ENCODE data around the gene ZNF575. TPM values are rescaled to one million over a fixed set of nuclear protein-coding genes. Genes with fewer than 3 reads are reported as not detected.
"Not testable (repeated sequence)": the region's sequence is repeated elsewhere in the genome, so short reads cannot be mapped to it uniquely, and the experiment has no call there.

ZNF575 gene
- total and polyA plus RNA-seq, 2 donors (not counting 3 experiments of a cell fraction or from before 2014, with no cell fraction given) = 0.57 to 3.0 TPM

GRCh38 chr19:43523696-43524095, 9.3 kb upstream of the ZNF575 start:
- H4K20me1 ChIP-seq (replicated peaks; ENCODE audit: control insufficient read depth, extremely low read depth, insufficient read depth, low read length); DNase-seq (ENCODE audit: low read depth, low spot score); BruUV-seq (replicated peaks); H3K4me2 ChIP-seq (ENCODE audit: insufficient read depth, low read length); H3K4me3 ChIP-seq (replicated peaks in 1 of 3; ENCODE audit: insufficient read depth in 1 of 3, low read depth in 1 of 3, low read length in 3 of 3); H3K9me3 ChIP-seq (replicated peaks; ENCODE audit: control insufficient read depth, insufficient read depth, low read length); H3K27me3 ChIP-seq (ENCODE audit: control insufficient read depth in 2 of 2, insufficient read depth in 2 of 2, low read length in 2 of 2); H3K9me1 ChIP-seq (replicated peaks; ENCODE audit: control insufficient read depth, extremely low read depth, insufficient read depth, low read length); H3K36me3 ChIP-seq (ENCODE audit: control insufficient read depth in 2 of 2, extremely low read depth in 1 of 2, insufficient read depth in 2 of 2, low read length in 2 of 2); H3K27ac ChIP-seq (ENCODE audit: insufficient read depth, low read depth, low read length); dilution Hi-C loops (cut with MboI; ENCODE audit: extremely low pct_ligation_motif_present, low sequenced_read_pairs); H2AFZ ChIP-seq (ENCODE audit: low read depth, low read length); H3K9ac ChIP-seq (replicated peaks; ENCODE audit: extremely low read depth, insufficient read depth, low read length); FAIRE-seq; intact Hi-C loops (cut with micrococcal nuclease): not testable (repeated sequence)
- POLR2A ChIA-PET = interaction anchor here (0.6 kb wide), 1 partner anchor 84 kb away, joined by 4 read pairs; no protein-coding TSS in a partner anchor
- Histone ChIP-seq H3K79me2 (ENCODE audit: control insufficient read depth, insufficient read depth, low read length) (peaks cover 19% of the 10 kb centered on the region), H3K4me1 (ENCODE audit: control insufficient read depth, extremely low read depth, insufficient read depth, low read length) (peaks cover 15% of the 10 kb centered on the region)
- CTCF ChIA-PET = interaction anchor here (11.6 kb wide), 1 partner anchor 77 kb away, joined by 833 read pairs; no protein-coding TSS in a partner anchor

- H3K9ac ChIP-seq (replicated peaks; ENCODE audit: extremely low read depth, insufficient read depth, low read length) = peak overlapping the region; percentile 17
- H3K4me1 ChIP-seq (ENCODE audit: control insufficient read depth, extremely low read depth, insufficient read depth, low read length) = peaks cover 15% of the 10 kb centered on the region
- no TSS peak for BruUV-seq (replicated peaks)
- no peaks in the 10 kb centered on the region for H3K9me3 ChIP-seq (replicated peaks; ENCODE audit: control insufficient read depth, insufficient read depth, low read length)
- ChIA-PET POLR2A (interaction anchor here (1.0 kb wide), 1 partner anchor 8 kb away, joined by 3 read pairs; the partner anchor contains the start of gene ZNF575), CTCF (interaction anchor here (0.7 to 11.6 kb wide), 7 partner anchors 10 to 1085 kb away, joined by 3 to 833 read pairs (median 4); partner anchors contain the start of gene ZNF575)
- no peaks in the 10 kb centered on the region for H3K27me3 ChIP-seq (ENCODE audit: control insufficient read depth in 2 of 2, insufficient read depth in 2 of 2, low read length in 2 of 2)
- H3K4me2 ChIP-seq (ENCODE audit: insufficient read depth, low read length) = peak overlapping the region; percentile 54
- no peaks in the 10 kb centered on the region for H3K36me3 ChIP-seq (ENCODE audit: control insufficient read depth in 2 of 2, extremely low read depth in 1 of 2, insufficient read depth in 2 of 2, low read length in 2 of 2)
- dilution Hi-C loops (cut with MboI; ENCODE audit: extremely low pct_ligation_motif_present, low sequenced_read_pairs) (no loop called here), intact Hi-C loops (cut with micrococcal nuclease) (loop anchor here (5.0 kb wide), 1 partner anchor 63 kb away; no protein-coding TSS in a partner anchor)
- peak overlapping the region; percentile 30 for H3K27ac ChIP-seq (ENCODE audit: insufficient read depth, low read depth, low read length)
- peak overlapping the region; percentile 67 for H2AFZ ChIP-seq (ENCODE audit: low read depth, low read length)
- no peaks in the 10 kb centered on the region for H4K20me1 ChIP-seq (replicated peaks; ENCODE audit: control insufficient read depth, extremely low read depth, insufficient read depth, low read length)
- DNase-seq (ENCODE audit: low read depth, low spot score) (peak; percentile 51), FAIRE-seq (peak; percentile 83)
- TF ChIP-seq JUN (IDR thresholded peaks at IDR 0.05; ENCODE audit: borderline replicate concordance, insufficient read depth, insufficient read length, low read depth) (no peak), GATA2 (IDR thresholded peaks at IDR 0.05; ENCODE audit: insufficient read depth, insufficient read length, low read depth, low read length) (no peak), EZH2 (IDR thresholded peaks at IDR 0.05; ENCODE audit: borderline replicate concordance, low read depth, low read length, severe bottlenecking) (no peak), CTCF (IDR thresholded peaks at IDR 0.05; ENCODE audit: extremely low read depth in 1 of 2, insufficient read depth in 1 of 2, low read depth in 1 of 2, low read length in 2 of 2) (no peak), MYC (IDR thresholded peaks at IDR 0.05; ENCODE audit: low read depth, low read length) (no peak), POLR2A (IDR thresholded peaks at IDR 0.05; ENCODE audit: low read depth, low read length) (no peak), MAX (IDR thresholded peaks at IDR 0.05; ENCODE audit: insufficient read depth, insufficient read length) (no peak), FOS (IDR thresholded peaks at IDR 0.05; ENCODE audit: borderline replicate concordance, insufficient read depth, low read length) (no peak)
- H3K9me1 ChIP-seq (replicated peaks; ENCODE audit: control insufficient read depth, extremely low read depth, insufficient read depth, low read length) = no peaks in the 10 kb centered on the region
- H3K4me3 ChIP-seq (replicated peaks in 1 of 3; ENCODE audit: insufficient read depth in 1 of 3, low read depth in 1 of 3, low read length in 3 of 3) = peak overlapping the region; percentile 82 to 97 (median 83)
- H3K79me2 ChIP-seq (ENCODE audit: control insufficient read depth, insufficient read depth, low read length) = peaks cover 19% of the 10 kb centered on the region
Observed at GRCh38 chr19:43524922-43525835, 7.8 kb upstream of the ZNF575 start.

Measured in endothelial cell of umbilical vein (primary cell).